Ovary (tissue), 3 donors: Measurements from ENCODE around the gene MOGAT3.

ENCODE experiments used
- EP300 ChIP-seq: sonication (generic); formaldehyde crosslinking; IDR thresholded peaks from one replicate; pipeline ENCODE4 v1.6.1; 2017; ENCODE audit warnings: antibody characterized with exemption
- POLR2A ChIP-seq: fragments of 450-650 bp; IDR thresholded peaks from one replicate; pipeline ENCODE4 v1.6.1; 2017; ENCODE audit warnings: antibody characterized with exemption, mild to moderate bottlenecking, moderate library complexity
- TF ChIP-seq, protein P1 (sequence below), 3 donors: fragments of 450-650 bp in 2 of 3; fragments of 200-600 bp in 1 of 3; IDR thresholded peaks; one replicate each; pipeline versions ENCODE4 v1.5.1 to v1.8.0; 2016 to 2022; ENCODE audit warnings: antibody characterized with exemption in 3 of 3, mild to moderate bottlenecking in 1 of 3
- donor health status: DM: no; HTN: no; CAD: no.

DNA sequence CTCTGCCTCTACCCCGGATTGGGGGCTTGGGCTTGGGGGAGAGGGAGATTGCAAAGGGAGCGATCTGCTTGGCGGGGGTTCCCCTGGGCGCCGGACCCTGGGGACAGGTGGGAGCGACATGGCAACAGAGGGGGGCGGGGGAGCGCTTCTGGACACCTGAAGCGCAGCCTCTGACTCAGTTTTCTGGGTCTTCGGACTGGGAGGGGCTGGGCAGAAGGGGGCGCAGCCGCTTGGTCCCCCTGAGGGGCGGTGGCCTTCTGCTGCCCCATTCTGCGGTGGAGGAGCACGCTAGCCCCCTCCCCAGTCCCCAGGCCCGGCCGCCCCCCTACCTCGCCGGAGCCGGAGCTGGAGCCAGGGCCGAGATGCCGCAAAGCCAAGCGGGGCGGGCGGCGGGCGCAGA lies 21.1 kb downstream of the MOGAT3 start:
- TF ChIP-seq, protein P1, sequence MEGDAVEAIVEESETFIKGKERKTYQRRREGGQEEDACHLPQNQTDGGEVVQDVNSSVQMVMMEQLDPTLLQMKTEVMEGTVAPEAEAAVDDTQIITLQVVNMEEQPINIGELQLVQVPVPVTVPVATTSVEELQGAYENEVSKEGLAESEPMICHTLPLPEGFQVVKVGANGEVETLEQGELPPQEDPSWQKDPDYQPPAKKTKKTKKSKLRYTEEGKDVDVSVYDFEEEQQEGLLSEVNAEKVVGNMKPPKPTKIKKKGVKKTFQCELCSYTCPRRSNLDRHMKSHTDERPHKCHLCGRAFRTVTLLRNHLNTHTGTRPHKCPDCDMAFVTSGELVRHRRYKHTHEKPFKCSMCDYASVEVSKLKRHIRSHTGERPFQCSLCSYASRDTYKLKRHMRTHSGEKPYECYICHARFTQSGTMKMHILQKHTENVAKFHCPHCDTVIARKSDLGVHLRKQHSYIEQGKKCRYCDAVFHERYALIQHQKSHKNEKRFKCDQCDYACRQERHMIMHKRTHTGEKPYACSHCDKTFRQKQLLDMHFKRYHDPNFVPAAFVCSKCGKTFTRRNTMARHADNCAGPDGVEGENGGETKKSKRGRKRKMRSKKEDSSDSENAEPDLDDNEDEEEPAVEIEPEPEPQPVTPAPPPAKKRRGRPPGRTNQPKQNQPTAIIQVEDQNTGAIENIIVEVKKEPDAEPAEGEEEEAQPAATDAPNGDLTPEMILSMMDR (IDR thresholded peaks at IDR 0.05), result no peak
- TF ChIP-seq EP300 (no peak), POLR2A (no peak)
